ENCODE results near the gene CFAP20DC.

The CFAP20DC gene

DNA sequence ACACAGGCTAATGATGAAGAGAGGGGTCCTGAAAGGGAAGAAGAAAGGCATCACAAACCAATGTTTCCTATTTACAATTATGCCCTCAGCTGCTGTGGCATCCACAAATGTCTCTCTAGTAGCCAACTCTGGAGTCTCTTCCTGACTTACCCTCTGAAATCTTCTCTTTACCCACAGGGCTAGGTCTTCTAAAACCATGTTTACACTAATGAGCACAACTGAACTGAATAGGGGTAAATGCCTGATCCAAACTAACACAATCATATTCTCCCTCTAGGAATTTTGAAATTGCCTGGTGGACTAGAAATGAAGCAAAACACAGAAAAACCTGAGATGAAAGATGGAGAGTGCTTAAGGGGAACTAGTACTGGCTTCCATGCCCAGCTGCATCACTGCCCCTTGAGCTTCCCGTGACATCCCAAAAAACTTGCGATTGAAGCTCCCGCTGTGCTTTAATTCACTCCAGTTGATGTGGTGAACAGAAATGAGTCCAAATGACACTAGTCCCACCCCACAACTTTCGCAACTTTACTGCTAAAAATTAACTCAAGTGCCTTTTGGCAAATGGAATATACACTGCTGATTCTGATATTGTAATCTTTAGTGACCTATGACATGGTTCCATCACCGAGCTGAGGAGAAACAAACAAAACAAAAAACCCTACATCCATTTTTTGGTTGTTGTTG lies 32.8 kb downstream of the CFAP20DC start:
- no peak overlapping the region for H3K4me3 ChIP-seq (ENCODE audit: low read depth, low read length)
- TF ChIP-seq, protein P1, sequence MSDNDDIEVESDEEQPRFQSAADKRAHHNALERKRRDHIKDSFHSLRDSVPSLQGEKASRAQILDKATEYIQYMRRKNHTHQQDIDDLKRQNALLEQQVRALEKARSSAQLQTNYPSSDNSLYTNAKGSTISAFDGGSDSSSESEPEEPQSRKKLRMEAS (IDR thresholded peaks at IDR 0.05; ENCODE audit: low read depth, low read length), result no peak
- TF ChIP-seq POLR2A (IDR thresholded peaks at IDR 0.05; ENCODE audit: extremely low read depth, insufficient read length) (no peak), MYC (IDR thresholded peaks at IDR 0.05; ENCODE audit: low read depth, low read length) (no peak)
- TF ChIP-seq, protein P2, sequence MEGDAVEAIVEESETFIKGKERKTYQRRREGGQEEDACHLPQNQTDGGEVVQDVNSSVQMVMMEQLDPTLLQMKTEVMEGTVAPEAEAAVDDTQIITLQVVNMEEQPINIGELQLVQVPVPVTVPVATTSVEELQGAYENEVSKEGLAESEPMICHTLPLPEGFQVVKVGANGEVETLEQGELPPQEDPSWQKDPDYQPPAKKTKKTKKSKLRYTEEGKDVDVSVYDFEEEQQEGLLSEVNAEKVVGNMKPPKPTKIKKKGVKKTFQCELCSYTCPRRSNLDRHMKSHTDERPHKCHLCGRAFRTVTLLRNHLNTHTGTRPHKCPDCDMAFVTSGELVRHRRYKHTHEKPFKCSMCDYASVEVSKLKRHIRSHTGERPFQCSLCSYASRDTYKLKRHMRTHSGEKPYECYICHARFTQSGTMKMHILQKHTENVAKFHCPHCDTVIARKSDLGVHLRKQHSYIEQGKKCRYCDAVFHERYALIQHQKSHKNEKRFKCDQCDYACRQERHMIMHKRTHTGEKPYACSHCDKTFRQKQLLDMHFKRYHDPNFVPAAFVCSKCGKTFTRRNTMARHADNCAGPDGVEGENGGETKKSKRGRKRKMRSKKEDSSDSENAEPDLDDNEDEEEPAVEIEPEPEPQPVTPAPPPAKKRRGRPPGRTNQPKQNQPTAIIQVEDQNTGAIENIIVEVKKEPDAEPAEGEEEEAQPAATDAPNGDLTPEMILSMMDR (IDR thresholded peaks at IDR 0.05; ENCODE audit: low read depth, low read length), result no peak
- no peak for DNase-seq (ENCODE audit: low read depth)

DNA sequence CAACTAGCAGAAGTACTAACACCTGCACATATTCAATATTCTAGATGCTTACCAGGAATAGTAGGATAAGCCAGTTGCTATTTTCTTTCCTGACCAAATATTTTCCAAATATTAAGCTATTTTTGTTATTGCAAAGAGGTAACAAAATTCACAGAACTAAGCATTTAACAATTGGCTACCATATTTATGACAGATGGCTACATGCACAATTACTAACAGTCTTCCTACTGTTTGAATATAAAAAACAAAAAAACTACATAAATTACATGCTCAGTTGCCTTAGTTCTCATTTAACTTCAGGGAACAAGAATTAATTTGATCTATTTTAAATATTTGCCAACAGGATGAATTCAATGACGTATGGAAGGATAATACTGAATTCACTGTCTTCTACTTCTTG lies 36.2 kb downstream of the CFAP20DC start:
- TF ChIP-seq, protein P1 (IDR thresholded peaks at IDR 0.05; ENCODE audit: low read depth, low read length), result no peak
- TF ChIP-seq MYC (IDR thresholded peaks at IDR 0.05; ENCODE audit: low read depth, low read length) (no peak), POLR2A (IDR thresholded peaks at IDR 0.05; ENCODE audit: extremely low read depth, insufficient read length) (no peak)
- TF ChIP-seq, protein P2 (IDR thresholded peaks at IDR 0.05; ENCODE audit: low read depth, low read length), result no peak
- H3K4me3 ChIP-seq (ENCODE audit: low read depth, low read length), result no peak overlapping the region
- DNase-seq (ENCODE audit: low read depth), result no peak

DNA sequence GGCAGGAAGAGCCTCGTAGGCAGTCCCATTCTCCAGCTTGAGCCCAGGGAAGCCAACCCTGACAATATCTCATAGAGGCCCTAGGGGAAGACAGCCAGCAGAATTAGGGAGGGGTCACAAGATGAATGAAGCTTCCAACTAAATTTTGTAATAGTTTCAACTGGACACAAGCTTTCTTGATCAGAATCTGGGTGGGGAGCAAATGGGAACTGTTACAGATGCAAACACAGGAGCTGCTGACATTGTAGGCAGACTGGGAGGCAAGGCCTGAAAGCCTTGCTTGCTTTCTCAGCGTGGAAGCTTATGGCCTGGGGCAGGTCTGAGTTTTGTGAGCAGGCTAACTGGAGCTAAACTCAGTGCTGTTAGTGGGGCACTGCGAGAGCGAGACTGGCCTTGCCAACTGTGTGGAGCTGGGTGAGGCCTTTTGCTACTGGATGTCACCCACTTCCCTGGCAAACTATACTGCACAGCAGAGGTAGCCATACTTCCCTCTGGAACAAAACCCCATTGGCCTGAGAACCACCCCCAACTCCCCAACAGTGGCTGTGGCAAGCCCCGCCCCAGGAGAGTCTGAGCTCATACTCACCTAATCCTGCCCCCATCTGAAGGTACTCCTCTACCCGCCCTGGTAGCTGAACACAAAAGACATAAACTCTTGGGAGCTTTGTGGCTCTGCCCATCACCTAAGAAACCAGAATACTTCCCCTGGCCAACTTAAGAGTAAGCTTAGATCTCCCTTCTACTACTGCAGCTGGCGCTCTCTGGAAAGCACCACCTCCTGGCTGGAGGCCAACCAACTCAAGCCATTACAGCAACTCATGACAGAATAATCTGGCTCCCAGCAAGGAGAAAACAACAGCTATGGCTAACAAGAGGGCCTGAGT lies 42.9 kb downstream of the CFAP20DC start:
- DNase-seq (ENCODE audit: low read depth), result no peak
- H3K4me3 ChIP-seq (ENCODE audit: low read depth, low read length), result no peak overlapping the region
- TF ChIP-seq, protein P1 (IDR thresholded peaks at IDR 0.05; ENCODE audit: low read depth, low read length), result no peak
- TF ChIP-seq MYC (IDR thresholded peaks at IDR 0.05; ENCODE audit: low read depth, low read length) (no peak), POLR2A (IDR thresholded peaks at IDR 0.05; ENCODE audit: extremely low read depth, insufficient read length) (no peak)
- TF ChIP-seq, protein P2 (IDR thresholded peaks at IDR 0.05; ENCODE audit: low read depth, low read length), result no peak

DNA sequence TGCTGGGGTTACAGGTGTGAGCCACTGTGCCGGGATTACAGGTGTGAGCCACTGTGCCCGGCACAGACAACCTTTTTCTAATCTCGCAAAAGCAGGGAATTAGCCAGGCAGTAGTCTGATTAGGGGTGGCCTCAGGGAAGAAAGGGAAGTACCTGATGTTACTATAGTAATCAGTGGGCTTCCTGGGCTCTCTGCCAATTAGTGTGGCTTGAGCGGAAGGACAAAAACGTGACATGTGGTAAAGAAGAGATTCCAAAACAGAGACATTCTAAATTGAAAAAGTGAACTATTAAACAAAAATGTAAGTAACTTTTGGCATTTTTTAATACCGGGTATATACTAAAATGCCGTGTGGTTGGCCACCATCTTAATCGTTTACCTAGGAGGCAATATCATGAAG lies 48.1 kb downstream of the CFAP20DC start:
- no peak overlapping the region for H3K4me3 ChIP-seq (ENCODE audit: low read depth, low read length)

DNA sequence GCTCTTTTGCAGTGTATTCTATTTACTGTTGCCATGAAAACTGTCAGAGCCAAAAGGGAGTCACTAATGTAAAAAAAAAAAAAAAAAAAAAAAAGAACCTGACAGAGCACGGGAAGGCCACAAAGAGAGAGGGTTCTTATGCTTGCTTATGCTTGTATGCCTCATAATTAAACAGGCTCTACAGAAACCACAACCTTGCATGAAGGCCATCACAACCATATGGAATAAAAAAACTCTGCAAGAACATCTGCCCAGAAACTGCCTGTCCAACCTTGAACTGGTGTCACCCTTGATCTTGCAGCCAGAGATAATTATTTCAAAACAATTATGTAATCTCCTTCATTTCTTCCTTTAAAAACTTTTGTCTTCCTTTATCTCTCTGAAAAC lies 50.1 kb downstream of the CFAP20DC start:
- DNase-seq (ENCODE audit: low read depth), result no peak
- no peak overlapping the region for H3K4me3 ChIP-seq (ENCODE audit: low read depth, low read length)
- TF ChIP-seq, protein P2 (IDR thresholded peaks at IDR 0.05; ENCODE audit: low read depth, low read length), result no peak
- TF ChIP-seq MYC (IDR thresholded peaks at IDR 0.05; ENCODE audit: low read depth, low read length) (no peak), POLR2A (IDR thresholded peaks at IDR 0.05; ENCODE audit: extremely low read depth, insufficient read length) (no peak)
- TF ChIP-seq, protein P1 (IDR thresholded peaks at IDR 0.05; ENCODE audit: low read depth, low read length), result no peak

More for the DNA sequence above, 48.1 kb downstream of the CFAP20DC start:
- no peak for TF ChIP-seq POLR2A (IDR thresholded peaks at IDR 0.05; ENCODE audit: extremely low read depth, insufficient read length)
- no peak for TF ChIP-seq MYC (IDR thresholded peaks at IDR 0.05; ENCODE audit: low read depth, low read length)
- TF ChIP-seq, protein P2 (IDR thresholded peaks at IDR 0.05; ENCODE audit: low read depth, low read length), result no peak
- TF ChIP-seq, protein P1 (IDR thresholded peaks at IDR 0.05; ENCODE audit: low read depth, low read length), result no peak
- DNase-seq (ENCODE audit: low read depth), result peak; percentile 4
